GM12878 (cell line): ENCODE results near the gene PPFIA4. TPM values are rescaled to one million over a fixed set of nuclear protein-coding genes. Genes with fewer than 3 reads are reported as not detected.

Experiments
- ATAC-seq: fragments of 200-7000 bp; cut with Tn5 transposase; 3 replicates; pipeline ENCODE4 v1.9.1; 2020; ENCODE audit warnings: mild to moderate bottlenecking, moderate library complexity
- BruUV-seq: library from RNA; stranded (reverse); fragments of 400-500 nt; replicated peaks from 2 replicates; lab custom pipeline; 2021; lab: Mats Ljungman, UMichigan
- CTCF ChIA-PET: fragments of 300-600 bp; sonication (Branson Sonifier 250); formaldehyde crosslinking; extraction: SDS; loops from one replicate; lab custom pipeline; 2021; ENCODE audit warnings: inconsistent platforms; lab: Yijun Ruan, JAX
- POLR2A ChIA-PET: fragments of 350-600 bp; formaldehyde crosslinking; extraction: SDS; loops from one replicate; lab custom pipeline; 2021; ENCODE audit warnings: inconsistent platforms; lab: Charles Lee
- RAD21 ChIA-PET: fragments of 300-600 bp; sonication (Branson Sonifier 250); formaldehyde crosslinking; loops from one replicate; lab custom pipeline; 2023; ENCODE audit warnings: antibody characterized with exemption; ENCODE audit not compliant: unreplicated experiment; lab: Charles Lee
- SMC1A ChIA-PET: fragments of 300-600 bp; sonication (Branson Sonifier 250); formaldehyde crosslinking; loops from one replicate; lab custom pipeline; 2023; ENCODE audit not compliant: unreplicated experiment, uncharacterized antibody; lab: Charles Lee
- DNase-seq: peaks from one replicate; pipeline ENCODE4 v3.0.0-alpha.2; 2011; ENCODE audit warnings: low read depth, low spot score
- FAIRE-seq: peaks from 3 replicates; lab custom pipeline; 2011; peaks lifted over from hg19 to GRCh38; lab: Jason Lieb, UNC
- H2AFZ ChIP-seq: 2 replicates; pipeline ENCODE4 v1.6.0; 2011; ENCODE audit warnings: low read depth, low read length, control low read depth; ENCODE audit not compliant: control insufficient read depth
- H3K27ac ChIP-seq: 2 replicates; pipeline ENCODE4 v1.5.1; 2011; ENCODE audit warnings: control low read depth; ENCODE audit not compliant: control insufficient read depth, insufficient read depth
- H3K27me3 ChIP-seq, 2 experiments: replicated peaks in 1 of 2; 2 replicates each; pipeline versions ENCODE4 v1.6.0 to v1.6.1; 2011; ENCODE audit warnings: low read length in 1 of 2; ENCODE audit not compliant: control insufficient read depth in 2 of 2, insufficient read depth in 2 of 2
- H3K36me3 ChIP-seq, 2 experiments: 2 replicates each; pipeline ENCODE4 v1.5.1; 2011; ENCODE audit warnings: low read length in 1 of 2; ENCODE audit not compliant: control insufficient read depth in 2 of 2, insufficient read depth in 2 of 2
- H3K4me1 ChIP-seq: 2 replicates; pipeline ENCODE4 v1.6.1; 2011; ENCODE audit warnings: mild to moderate bottlenecking, low read length, moderate library complexity, mixed read lengths; ENCODE audit not compliant: control insufficient read depth, insufficient read depth
- H3K4me2 ChIP-seq: 2 replicates; pipeline ENCODE4 v1.6.0; 2011; ENCODE audit warnings: control low read depth; ENCODE audit not compliant: control insufficient read depth, insufficient read depth
- H3K4me3 ChIP-seq: fragments of 200-600 bp; sonication (generic); 2 replicates; pipeline ENCODE4 v1.5.1; 2016
- H3K79me2 ChIP-seq: 2 replicates; pipeline ENCODE4 v1.6.0; 2011; ENCODE audit warnings: low read length; ENCODE audit not compliant: control insufficient read depth, insufficient read depth
- H3K9ac ChIP-seq: 2 replicates; pipeline ENCODE4 v1.8.0; 2011; ENCODE audit warnings: low read length, control low read depth, mixed read lengths; ENCODE audit not compliant: control insufficient read depth, insufficient read depth
- H3K9me3 ChIP-seq: replicated peaks from 3 replicates; pipeline ENCODE4 v1.5.1; 2011; ENCODE audit warnings: mild to moderate bottlenecking, low read length; ENCODE audit not compliant: control insufficient read depth, insufficient read depth
- H4K20me1 ChIP-seq: 2 replicates; pipeline ENCODE4 v1.6.0; 2011; ENCODE audit not compliant: control insufficient read depth, insufficient read depth
- CTCF ChIP-seq, 3 experiments: IDR thresholded peaks in 2 of 3; conservative IDR thresholded peaks in 1 of 3; 2 replicates each; pipeline ENCODE4 v1.5.1; 2011; ENCODE audit warnings: low read depth in 3 of 3, low read length in 3 of 3, mild to moderate bottlenecking in 3 of 3, control low read depth in 2 of 3, moderate library complexity in 2 of 3, inconsistent platforms in 1 of 3, mixed read lengths in 1 of 3; ENCODE audit not compliant: control insufficient read depth in 2 of 3, insufficient read depth in 1 of 3; ENCODE audit errors: extremely low read depth in 1 of 3
- NFIC ChIP-seq: IDR thresholded peaks from 2 replicates; pipeline ENCODE4 v1.6.1; 2012; ENCODE audit warnings: low read depth, mild to moderate bottlenecking, inconsistent platforms, low read length, moderate library complexity
- SMARCA5 ChIP-seq: fragments of 450-650 bp; IDR thresholded peaks from 2 replicates; pipeline ENCODE4 v1.6.1; 2017; ENCODE audit warnings: mild to moderate bottlenecking
- SPI1 ChIP-seq: IDR thresholded peaks from 2 replicates; pipeline ENCODE4 v1.6.1; 2011; ENCODE audit warnings: low read depth, mild to moderate bottlenecking, low read length, moderate library complexity, borderline replicate concordance; ENCODE audit not compliant: insufficient read depth
- ZNF274 ChIP-seq: IDR thresholded peaks from one replicate; pipeline ENCODE4 v1.8.0; 2011; ENCODE audit not compliant: insufficient read length, insufficient read depth
- WGBS: methylation state at CpG from one replicate; pipeline ENCODE4 v1.1.6; 2016; ENCODE audit warnings: low lambda C conversion rate; ENCODE audit not compliant: insufficient replicate concordance, insufficient coverage; ENCODE audit errors: missing lambda C conversion rate; 5-methylcytosine and 5-hydroxymethylcytosine counted together
- in situ Hi-C: fragments of 300-500 bp; cut with MboI; formaldehyde crosslinking; loops from 9 replicates; pipeline ENCODE4 v1.14.3; 2018; ENCODE audit warnings: mixed read lengths
- intact Hi-C: fragments of 100-400 bp; cut with micrococcal nuclease; formaldehyde crosslinking; loops from one replicate; pipeline ENCODE4 v1.14.2; 2022; ENCODE audit not compliant: unreplicated experiment
- polyA plus RNA-seq, 11 experiments: library from polyadenylated mRNA; depleted of rRNA in 4 of 11; unstranded in 6 of 11; stranded (reverse) in 5 of 11; fragments of >200 nt; fragmentation: Nextera tagmentation in 4 of 11; fragmentation: Illumina TruSeq in 1 of 11; extraction: Ambion mirVana in 4 of 11; extraction: Trizol in 1 of 11; gene quantifications; 1 replicate in 1 of 11; 2 replicates in 10 of 11; pipeline versions ENCODE4 v1.2.1 to v1.2.3, GENCODE V29; 2011 to 2016; ENCODE audit warnings: inconsistent platforms in 2 of 11, missing spikeins in 2 of 11, low read depth in 1 of 11
- total RNA-seq, 4 experiments: library from RNA; depleted of rRNA in 3 of 4; stranded (reverse); fragments of >200 nt in 3 of 4; fragmentation: Illumina TruSeq in 1 of 4; extraction: Trizol in 1 of 4; gene quantifications; 2 replicates each; pipeline versions ENCODE4 v1.2.1 to v1.2.3, GENCODE V29; 2013 to 2021

The PPFIA4 gene
- total and polyA plus RNA-seq, 10 of the 15 experiments (the other 5 are each of a cell fraction or from before 2014, with no cell fraction given) = 0.02 to 19.7 (median 0.34) TPM; not detected in 1

- TF ChIP-seq ZNF274 (no peak), CTCF (IDR thresholded peaks at IDR 0.05 in 2 of 3, conservative IDR thresholded peaks at IDR 0.05 in 1 of 3; ENCODE audit: control insufficient read depth in 2 of 3, extremely low read depth in 1 of 3, insufficient read depth in 1 of 3, low read depth in 3 of 3, low read length in 3 of 3) (no peak), NFIC (no peak)
Measured at GRCh38 chr1:203097001-203097400, 70.7 kb downstream of the PPFIA4 start (continued).

GRCh38 chr1:203098445-203098844, 72.2 kb downstream of the PPFIA4 start:
- no TSS peak for BruUV-seq
- CTCF ChIA-PET = interaction anchor here (1.5 to 3.1 kb wide), 3 partner anchors 15 to 169 kb away, joined by 4 to 9 read pairs (median 4); no protein-coding TSS in a partner anchor

More at GRCh38 chr1:203098445-203098844, 72.2 kb downstream of the PPFIA4 start:
- no peak for TF ChIP-seq SMARCA5
- no peak for TF ChIP-seq SPI1
- in situ Hi-C loops (no loop called here), intact Hi-C loops (no loop called here)
- H3K4me2 ChIP-seq = no peak overlapping the region
- H3K27me3 ChIP-seq = no peaks in the 10 kb centered on the region; a peak in 1 of 4 replicates
- no peaks in the 10 kb centered on the region for H4K20me1 ChIP-seq
- FAIRE-seq (no peak), DNase-seq (no peak), ATAC-seq (no peak)
- H2AFZ ChIP-seq = no peak overlapping the region
- ChIA-PET POLR2A (interaction anchor here (0.6 kb wide), 1 partner anchor 25 kb away, joined by 5 read pairs; no protein-coding TSS in a partner anchor), SMC1A (no interaction called here), RAD21 (no interaction called here)
- 56% methylated on average over 1 of the region's 1 CpG for WGBS
- no peak overlapping the region for H3K4me3 ChIP-seq
- H3K4me1 ChIP-seq = no peaks in the 10 kb centered on the region
- no peak overlapping the region for H3K9ac ChIP-seq
- H3K27ac ChIP-seq = no peak overlapping the region
- no peaks in the 10 kb centered on the region for H3K36me3 ChIP-seq
- H3K79me2 ChIP-seq = no peaks in the 10 kb centered on the region
- H3K9me3 ChIP-seq = peaks cover 2% of the 10 kb centered on the region; the same call in 1 of the 3 replicates
